ENCODE measurements around the gene POLQ.
"Not testable (repeated sequence)": the region's sequence is repeated elsewhere in the genome, so short reads cannot be mapped to it uniquely, and the experiment has no call there.

POLQ gene

DNA sequence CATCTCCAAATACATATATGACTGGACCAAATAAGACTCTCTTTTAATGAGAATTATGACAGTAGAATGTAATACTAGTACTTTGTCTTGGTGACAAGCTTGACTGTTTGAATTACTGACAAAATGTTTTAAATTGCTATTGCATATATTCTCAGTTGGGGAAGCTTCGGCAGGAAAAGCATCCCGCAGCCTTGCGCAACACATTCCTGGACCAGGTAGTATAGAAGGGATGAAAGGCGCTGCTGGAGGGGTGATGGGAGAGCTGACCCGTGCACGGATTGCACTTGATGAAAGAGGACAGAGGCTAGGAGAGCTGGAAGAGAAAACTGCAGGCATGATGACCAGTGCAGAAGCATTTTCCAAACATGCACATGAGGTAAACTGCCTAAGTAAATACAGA, 127.6 kb downstream of the POLQ start:
- DNase-seq = no peak

DNA sequence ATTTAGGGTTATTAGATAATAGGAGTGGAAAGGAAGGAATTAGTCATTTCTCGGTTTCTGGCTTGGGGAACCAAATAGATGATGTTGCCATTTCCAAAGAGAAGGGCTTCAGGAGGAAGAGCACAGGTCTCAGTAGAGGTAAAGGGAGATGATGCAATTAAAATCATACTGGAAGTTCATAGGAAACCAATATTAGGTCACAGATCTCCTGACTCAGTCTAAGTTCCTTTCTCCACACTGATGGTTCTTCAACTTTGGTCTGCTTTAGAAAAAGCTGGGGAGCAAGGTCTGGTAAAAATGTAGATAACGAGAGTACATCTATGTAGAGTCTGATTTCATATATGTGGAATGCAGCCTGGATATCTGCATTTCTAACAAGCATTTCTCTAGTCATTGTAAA, 130.9 kb downstream of the POLQ start:
- DNase-seq = no peak

DNA sequence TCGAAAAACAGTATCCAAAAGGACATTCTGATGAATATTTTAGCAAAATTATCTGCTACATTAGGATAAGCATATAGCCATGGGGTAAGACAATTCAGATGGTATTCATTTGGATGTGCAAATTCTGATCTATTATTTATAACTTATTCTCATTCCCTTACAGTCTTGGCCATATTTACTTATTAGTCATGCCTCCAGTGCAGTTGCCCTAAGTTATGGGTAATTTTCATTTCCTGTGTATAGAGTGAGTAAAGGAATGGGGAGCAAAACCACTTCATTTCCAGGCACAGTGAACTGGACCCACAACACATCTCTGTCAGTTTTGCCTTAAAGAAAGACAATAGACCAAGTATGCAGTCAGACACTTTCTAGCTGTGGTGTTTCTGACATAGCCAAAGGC, 134.3 kb downstream of the POLQ start:
- DNase-seq = no peak

DNA sequence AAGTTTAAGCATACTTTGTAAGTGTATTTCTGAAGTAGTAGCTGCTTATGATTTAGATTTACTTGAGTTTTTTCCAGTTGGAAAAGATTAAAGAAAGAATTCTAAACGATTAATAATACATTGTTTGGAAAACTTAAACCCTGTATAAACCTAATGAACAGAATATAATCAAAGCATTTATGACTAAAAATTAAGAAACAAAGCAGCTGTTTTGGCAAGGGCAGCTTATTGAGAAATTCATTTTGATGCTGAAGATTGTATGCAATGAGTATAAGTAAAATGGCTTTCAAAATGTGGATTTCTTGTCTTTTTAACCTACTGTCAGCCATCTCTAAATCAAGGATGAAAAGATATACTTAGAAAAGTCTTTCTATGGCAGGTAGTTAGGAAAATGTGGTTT, 140.2 kb downstream of the POLQ start:
- DNase-seq = no peak

DNA sequence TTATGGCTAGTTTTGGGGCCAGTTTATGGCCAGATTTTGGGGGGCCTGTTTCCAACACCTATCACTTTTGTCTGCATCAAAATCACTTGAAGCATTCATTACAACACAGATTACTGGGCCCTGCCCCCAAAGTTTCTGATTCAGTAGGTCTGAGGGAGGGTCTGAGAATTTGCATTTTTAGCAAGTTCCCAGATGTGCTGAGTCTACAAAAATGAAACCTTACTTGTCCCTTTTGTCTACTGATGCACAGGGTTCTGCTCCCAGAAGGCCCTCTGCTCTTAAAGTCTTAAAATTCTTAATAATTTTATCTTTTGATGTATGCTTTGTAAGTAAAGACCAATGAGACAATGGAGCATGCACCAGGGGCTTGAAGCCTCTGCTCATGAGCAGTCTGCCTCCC, 146.0 kb downstream of the POLQ start:
- no peak for DNase-seq

DNA sequence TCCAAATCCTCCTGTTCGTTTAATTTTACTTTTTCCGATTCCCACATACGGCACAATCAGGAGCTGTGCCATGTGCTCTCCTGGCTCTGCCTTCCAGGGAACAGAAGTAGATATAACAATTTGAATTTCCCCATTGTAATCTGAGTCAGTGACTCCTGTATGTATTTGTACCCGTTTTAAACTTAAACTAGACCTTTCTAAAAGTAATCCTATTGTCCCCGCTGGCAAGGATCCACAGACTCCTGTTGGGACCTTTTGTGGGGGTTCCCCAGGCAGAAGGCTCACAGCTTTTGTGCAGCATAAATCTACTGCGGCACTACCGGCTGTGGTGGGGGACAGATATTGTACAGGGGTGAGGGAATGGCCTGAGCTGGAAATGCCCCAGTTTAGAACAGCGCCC, 147.7 kb downstream of the POLQ start:
- not testable (repeated sequence) for DNase-seq

DNA sequence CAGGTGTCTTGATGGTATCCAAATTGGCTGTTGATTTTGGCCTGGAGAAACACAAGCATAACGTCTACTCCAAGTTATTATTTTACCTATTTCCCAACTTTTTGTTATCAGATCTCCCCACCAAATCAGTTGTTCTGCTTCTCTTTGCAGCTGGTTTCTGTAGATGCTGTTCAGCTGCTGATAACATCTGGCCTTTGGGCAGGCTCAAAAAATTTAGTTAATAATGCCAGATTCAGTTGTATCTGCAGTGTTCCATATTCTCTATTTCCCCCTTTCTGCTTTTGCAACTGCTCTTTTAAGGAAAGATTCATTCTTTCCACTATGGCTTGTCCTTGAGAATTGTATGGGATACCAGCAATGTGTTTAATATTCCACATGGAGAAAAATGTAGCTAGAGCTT, 149.8 kb downstream of the POLQ start:
- DNase-seq = not testable (repeated sequence)

DNA sequence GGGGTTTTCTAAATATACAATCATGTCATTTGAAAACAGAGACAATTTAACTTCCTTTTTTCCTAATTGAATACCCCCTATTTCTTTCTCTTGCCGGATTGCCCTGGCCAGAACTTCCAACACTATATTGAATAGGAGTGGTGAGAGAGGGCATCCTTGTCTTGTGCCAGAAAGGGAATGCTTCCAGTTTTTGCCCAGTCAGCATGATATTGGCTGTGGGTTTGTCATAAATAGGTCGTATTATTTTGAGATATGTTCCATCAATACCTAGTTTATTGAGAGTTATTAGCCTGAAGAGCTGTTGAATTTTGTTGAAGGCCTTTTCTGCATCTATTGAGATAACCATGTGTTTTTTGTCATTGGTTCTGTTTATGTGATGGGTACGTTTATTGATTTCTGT, 157.5 kb downstream of the POLQ start:
- not testable (repeated sequence) for DNase-seq

All from 8988T (cell line).